HEK293 (cell line): ENCODE data around the gene HS3ST5.

Experiments
- CTCF ChIA-PET: fragments of 350-600 bp; formaldehyde crosslinking; extraction: SDS; loops from one replicate; lab custom pipeline; 2021; ENCODE audit warnings: antibody characterized with exemption; lab: Yijun Ruan, JAX
- POLR2A ChIA-PET: fragments of 300-600 bp; formaldehyde crosslinking; extraction: SDS; loops from one replicate; lab custom pipeline; 2020; ENCODE audit warnings: antibody characterized with exemption, inconsistent platforms; lab: Yijun Ruan, JAX
- H3K27ac ChIP-seq: fragments of 200-500 bp; sonication (Bioruptor generic); 2 replicates; pipeline ENCODE4 v1.5.1; 2014; ENCODE audit warnings: low read depth, low read length, control low read depth, inconsistent platforms; ENCODE audit errors: extremely low read depth
- H3K36me3 ChIP-seq, 2 experiments: fragments of 200-500 bp in 1 of 2; sonication (Bioruptor generic) in 1 of 2; 1 replicate in 1 of 2; 2 replicates in 1 of 2; pipeline ENCODE4 v1.5.1; 2014 to 2017; ENCODE audit warnings: inconsistent platforms in 2 of 2, low read length in 2 of 2; ENCODE audit not compliant: control insufficient read depth in 2 of 2, insufficient read depth in 1 of 2
- H3K4me1 ChIP-seq: fragments of 200-500 bp; sonication (Bioruptor generic); 2 replicates; pipeline ENCODE4 v1.5.1; 2014; ENCODE audit warnings: mild to moderate bottlenecking, low read length, inconsistent platforms; ENCODE audit not compliant: control insufficient read depth, insufficient read depth
- H3K4me3 ChIP-seq: 2 replicates; pipeline ENCODE4 v1.5.1; 2011; ENCODE audit warnings: low read depth, mild to moderate bottlenecking, control low read depth, low read length, moderate library complexity
- H3K9me3 ChIP-seq: fragments of 200-500 bp; sonication (Bioruptor generic); 2 replicates; pipeline ENCODE4 v1.5.1; 2014; ENCODE audit warnings: low read depth, low read length, inconsistent platforms; ENCODE audit not compliant: control insufficient read depth, insufficient read depth
- GLIS1 ChIP-seq: fragments of 450-650 bp; formaldehyde crosslinking; IDR thresholded peaks from 2 replicates; pipeline ENCODE4 v1.5.1; 2016; ENCODE audit warnings: missing biosample characterization, missing genetic modification characterization
- HOXA7 ChIP-seq: sonication (generic); formaldehyde crosslinking; IDR thresholded peaks from 2 replicates; pipeline ENCODE4 v1.8.1; 2022; ENCODE audit warnings: missing genetic modification reagents, borderline replicate concordance
- TRIM28 ChIP-seq: IDR thresholded peaks from 2 replicates; pipeline ENCODE4 v1.6.1; 2011; ENCODE audit warnings: low read length, control low read depth, borderline replicate concordance
- WT1 ChIP-seq: fragments of 450-650 bp; formaldehyde crosslinking; IDR thresholded peaks from 2 replicates; pipeline ENCODE4 v1.5.1; 2016; ENCODE audit warnings: missing biosample characterization, missing genetic modification characterization
- ZFP3 ChIP-seq: fragments of 450-650 bp; formaldehyde crosslinking; IDR thresholded peaks from 2 replicates; pipeline ENCODE4 v1.5.1; 2016; ENCODE audit warnings: low read depth, missing biosample characterization, missing genetic modification characterization
- ZIC2 ChIP-seq: fragments of 450-650 bp; formaldehyde crosslinking; IDR thresholded peaks from 2 replicates; pipeline ENCODE4 v1.5.1; 2016; ENCODE audit warnings: missing biosample characterization, missing genetic modification characterization
- ZNF114 ChIP-seq: fragments of 450-650 bp; formaldehyde crosslinking; IDR thresholded peaks from 2 replicates; pipeline ENCODE4 v1.5.0; 2017; ENCODE audit warnings: missing biosample characterization, missing genetic modification characterization
- ZNF169 ChIP-seq: fragments of 450-650 bp; formaldehyde crosslinking; IDR thresholded peaks from 2 replicates; pipeline ENCODE4 v1.5.1; 2016; ENCODE audit warnings: missing biosample characterization, missing genetic modification characterization
- ZNF2 ChIP-seq: fragments of 450-650 bp; formaldehyde crosslinking; IDR thresholded peaks from 2 replicates; pipeline ENCODE4 v1.5.1; 2016; ENCODE audit warnings: missing biosample characterization, missing genetic modification characterization
- ZNF202 ChIP-seq: fragments of 450-650 bp; formaldehyde crosslinking; IDR thresholded peaks from 2 replicates; pipeline ENCODE4 v1.5.1; 2016; ENCODE audit warnings: missing biosample characterization, missing genetic modification characterization, borderline replicate concordance
- ZNF274 ChIP-seq, 2 experiments: fragments of 200-500 bp in 1 of 2; fragments of 450-650 bp in 1 of 2; sonication (Bioruptor generic) in 1 of 2; formaldehyde crosslinking in 1 of 2; IDR thresholded peaks; 2 replicates each; pipeline versions ENCODE4 v1.5.1 to v1.6.1; 2014 to 2016; ENCODE audit warnings: borderline replicate concordance in 1 of 2, inconsistent platforms in 1 of 2, low read length in 1 of 2, missing biosample characterization in 1 of 2, missing genetic modification characterization in 1 of 2
- ZNF292 ChIP-seq: fragments of 450-650 bp; formaldehyde crosslinking; IDR thresholded peaks from 2 replicates; pipeline ENCODE4 v1.5.1; 2016; ENCODE audit warnings: low read depth, missing biosample characterization, missing genetic modification characterization, borderline replicate concordance
- ZNF302 ChIP-seq: fragments of 450-650 bp; formaldehyde crosslinking; IDR thresholded peaks from 2 replicates; pipeline ENCODE4 v1.5.1; 2016; ENCODE audit warnings: missing biosample characterization, missing genetic modification characterization, low read depth
- ZNF366 ChIP-seq: fragments of 450-650 bp; formaldehyde crosslinking; conservative IDR thresholded peaks from 2 replicates; pipeline ENCODE4 v1.5.1; 2016; ENCODE audit warnings: missing biosample characterization, missing genetic modification characterization
- ZNF37A ChIP-seq: fragments of 450-650 bp; IDR thresholded peaks from 2 replicates; pipeline ENCODE4 v1.5.1; 2018; ENCODE audit warnings: missing biosample characterization, missing genetic modification characterization
- ZNF670 ChIP-seq: fragments of 450-650 bp; formaldehyde crosslinking; IDR thresholded peaks from 2 replicates; pipeline ENCODE4 v1.5.1; 2016; ENCODE audit warnings: missing biosample characterization, missing genetic modification characterization, low read depth
- ZNF701 ChIP-seq: fragments of 450-650 bp; formaldehyde crosslinking; IDR thresholded peaks from 2 replicates; pipeline ENCODE4 v1.5.1; 2016; ENCODE audit warnings: missing biosample characterization, missing genetic modification characterization
- ZNF707 ChIP-seq: fragments of 450-650 bp; formaldehyde crosslinking; IDR thresholded peaks from 2 replicates; pipeline ENCODE4 v1.5.1; 2016; ENCODE audit warnings: missing biosample characterization, missing genetic modification characterization
- ZNF785 ChIP-seq: fragments of 450-650 bp; formaldehyde crosslinking; IDR thresholded peaks from 2 replicates; pipeline ENCODE4 v1.5.1; 2016; ENCODE audit warnings: missing biosample characterization, missing genetic modification characterization
- ZSCAN16 ChIP-seq: fragments of 450-650 bp; formaldehyde crosslinking; IDR thresholded peaks from 2 replicates; pipeline ENCODE4 v1.5.1; 2016; ENCODE audit warnings: missing biosample characterization, missing genetic modification characterization
- ZSCAN23 ChIP-seq: fragments of 450-650 bp; formaldehyde crosslinking; IDR thresholded peaks from 2 replicates; pipeline ENCODE4 v1.5.1; 2016; ENCODE audit warnings: missing biosample characterization, missing genetic modification characterization
- TF ChIP-seq, protein P1 (sequence below): IDR thresholded peaks from 2 replicates; pipeline ENCODE4 v1.6.1; 2011; ENCODE audit warnings: mild to moderate bottlenecking, low read depth, low read length, borderline replicate concordance
- TF ChIP-seq, protein P2 (sequence below): fragments of 450-650 bp; formaldehyde crosslinking; IDR thresholded peaks from 2 replicates; pipeline ENCODE4 v1.5.1; 2016; ENCODE audit warnings: missing biosample characterization, missing genetic modification characterization
- TF ChIP-seq, protein P3 (sequence below): fragments of 450-650 bp; formaldehyde crosslinking; IDR thresholded peaks from 2 replicates; pipeline ENCODE4 v1.5.1; 2016; ENCODE audit warnings: missing biosample characterization, missing genetic modification characterization
- TF ChIP-seq, protein P4 (sequence below): fragments of 450-650 bp; formaldehyde crosslinking; IDR thresholded peaks from 2 replicates; pipeline ENCODE4 v1.5.1; 2016; ENCODE audit warnings: missing biosample characterization, missing genetic modification characterization
- TF ChIP-seq, protein P5 (sequence below): fragments of 450-650 bp; formaldehyde crosslinking; IDR thresholded peaks from 2 replicates; pipeline ENCODE4 v1.5.1; 2017; ENCODE audit warnings: missing biosample characterization, missing genetic modification characterization

The HS3ST5 gene

DNA sequence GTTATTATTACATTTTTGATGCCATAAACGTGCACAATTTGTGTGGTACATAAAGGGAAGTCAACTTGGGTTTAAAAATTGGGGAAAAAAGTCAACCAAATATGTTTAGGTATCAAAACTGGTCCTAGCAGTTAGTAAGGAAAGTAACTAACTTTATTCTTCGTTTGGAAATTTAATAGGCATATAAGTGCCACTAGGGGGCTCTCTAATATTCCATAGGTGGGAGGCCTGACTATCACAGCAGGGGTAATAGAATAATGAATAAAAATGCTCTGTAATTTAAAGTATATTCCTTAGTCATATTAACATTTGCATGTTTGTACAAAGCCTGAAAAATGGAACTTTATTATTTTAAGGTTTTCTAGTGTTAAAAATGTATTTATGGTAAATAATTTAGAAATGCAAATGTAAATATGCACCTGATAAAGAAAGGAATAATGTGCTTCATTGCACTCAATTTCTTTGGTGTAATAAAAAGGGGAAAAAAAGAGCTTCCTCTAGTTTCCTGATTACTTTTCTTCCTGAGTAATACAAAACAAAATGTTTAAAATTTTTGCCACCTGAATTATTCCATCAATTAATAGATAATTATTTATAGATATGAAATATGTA, 246.2 kb downstream of the HS3ST5 start (continued):
- TF ChIP-seq ZNF701 (tag by site-specific recombination) (no peak), ZNF785 (tag by site-specific recombination) (no peak)

DNA sequence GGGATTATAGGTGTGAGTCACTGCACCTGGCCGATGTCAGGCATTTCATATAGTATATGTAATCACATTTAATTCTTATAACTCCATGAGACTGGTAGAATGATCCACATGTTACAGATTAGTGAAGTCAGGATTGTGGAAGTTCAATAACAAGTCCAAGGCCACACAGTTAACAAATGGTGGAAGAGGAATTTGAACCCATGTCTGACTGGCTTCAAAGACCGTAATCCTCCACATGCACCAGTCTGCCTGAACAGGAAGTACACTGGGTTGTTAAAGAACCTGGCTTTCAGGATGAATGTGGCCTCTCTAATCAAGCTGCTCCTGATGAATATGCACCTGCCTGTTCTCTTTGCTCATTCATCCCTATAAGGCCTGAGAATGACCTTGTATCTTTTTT, 249.9 kb downstream of the HS3ST5 start:
- TF ChIP-seq TRIM28 = no peak
- TF ChIP-seq GLIS1 (tag by site-specific recombination) = no peak
- TF ChIP-seq ZNF274 (IDR thresholded peaks at IDR 0.05; ENCODE audit: low read length) = no peak
- no peak for TF ChIP-seq ZNF274 (tag by site-specific recombination; IDR thresholded peaks at IDR 0.05; ENCODE audit: borderline replicate concordance)
- TF ChIP-seq ZFP3 (tag by site-specific recombination) = no peak
- TF ChIP-seq, protein P1, sequence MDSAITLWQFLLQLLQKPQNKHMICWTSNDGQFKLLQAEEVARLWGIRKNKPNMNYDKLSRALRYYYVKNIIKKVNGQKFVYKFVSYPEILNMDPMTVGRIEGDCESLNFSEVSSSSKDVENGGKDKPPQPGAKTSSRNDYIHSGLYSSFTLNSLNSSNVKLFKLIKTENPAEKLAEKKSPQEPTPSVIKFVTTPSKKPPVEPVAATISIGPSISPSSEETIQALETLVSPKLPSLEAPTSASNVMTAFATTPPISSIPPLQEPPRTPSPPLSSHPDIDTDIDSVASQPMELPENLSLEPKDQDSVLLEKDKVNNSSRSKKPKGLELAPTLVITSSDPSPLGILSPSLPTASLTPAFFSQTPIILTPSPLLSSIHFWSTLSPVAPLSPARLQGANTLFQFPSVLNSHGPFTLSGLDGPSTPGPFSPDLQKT = no peak
- no peak for TF ChIP-seq ZNF292 (tag by site-specific recombination)
- TF ChIP-seq ZNF37A (tag by site-specific recombination) = no peak
- no peak for TF ChIP-seq ZSCAN16
- Histone ChIP-seq H3K4me3 (no peak overlapping the region), H3K9me3 (no peaks in the 10 kb centered on the region), H3K27ac (no peak overlapping the region), H3K36me3 (no peaks in the 10 kb centered on the region), H3K4me1 (no peaks in the 10 kb centered on the region)
- POLR2A ChIA-PET = no interaction called here
- CTCF ChIA-PET = interaction anchor here (1.0 to 2.6 kb wide), 4 partner anchors 15 to 212 kb away, joined by 3 to 16 read pairs (median 5); no protein-coding TSS in a partner anchor

DNA sequence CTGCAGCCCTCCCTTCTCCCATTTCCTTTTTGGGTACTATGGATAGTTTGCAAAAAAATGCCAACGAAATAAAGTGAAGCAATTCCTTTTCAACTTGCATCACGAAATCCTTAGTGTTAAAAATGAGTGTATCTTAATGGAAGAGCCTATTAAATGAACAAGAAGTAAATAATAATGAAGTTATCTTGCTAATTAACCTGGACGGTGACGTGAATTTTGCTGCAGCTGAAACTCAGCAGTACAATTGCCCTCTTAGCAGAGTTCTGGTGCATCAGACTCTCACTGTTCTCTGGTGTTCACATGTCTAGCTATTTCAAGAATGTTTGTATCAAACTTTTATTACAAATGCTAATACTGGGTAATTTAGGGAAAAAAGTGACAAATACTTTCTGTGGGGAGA, 252.2 kb downstream of the HS3ST5 start:
- no peaks in the 10 kb centered on the region for H3K36me3 ChIP-seq
- no peak overlapping the region for H3K4me3 ChIP-seq
- H3K27ac ChIP-seq = no peak overlapping the region
- ChIA-PET POLR2A (no interaction called here), CTCF (interaction anchor here (1.6 to 2.0 kb wide), 2 partner anchors 18 to 214 kb away, joined by 7 to 8 read pairs; no protein-coding TSS in a partner anchor)
- H3K9me3 ChIP-seq = no peaks in the 10 kb centered on the region
- H3K4me1 ChIP-seq = no peaks in the 10 kb centered on the region
- TF ChIP-seq ZIC2 (tag by site-specific recombination) (no peak), ZNF2 (no peak), ZSCAN23 (tag by site-specific recombination) (no peak), ZNF670 (no peak), ZNF707 (tag by site-specific recombination) (no peak), WT1 (no peak), ZNF114 (tag by site-specific recombination) (no peak), ZNF202 (tag by site-specific recombination) (no peak), ZNF302 (tag by site-specific recombination) (no peak), ZNF366 (tag by site-specific recombination) (no peak), ZNF169 (tag by site-specific recombination) (no peak), HOXA7 (CRISPR knock-in tag) (no peak)
- TF ChIP-seq, protein P2, sequence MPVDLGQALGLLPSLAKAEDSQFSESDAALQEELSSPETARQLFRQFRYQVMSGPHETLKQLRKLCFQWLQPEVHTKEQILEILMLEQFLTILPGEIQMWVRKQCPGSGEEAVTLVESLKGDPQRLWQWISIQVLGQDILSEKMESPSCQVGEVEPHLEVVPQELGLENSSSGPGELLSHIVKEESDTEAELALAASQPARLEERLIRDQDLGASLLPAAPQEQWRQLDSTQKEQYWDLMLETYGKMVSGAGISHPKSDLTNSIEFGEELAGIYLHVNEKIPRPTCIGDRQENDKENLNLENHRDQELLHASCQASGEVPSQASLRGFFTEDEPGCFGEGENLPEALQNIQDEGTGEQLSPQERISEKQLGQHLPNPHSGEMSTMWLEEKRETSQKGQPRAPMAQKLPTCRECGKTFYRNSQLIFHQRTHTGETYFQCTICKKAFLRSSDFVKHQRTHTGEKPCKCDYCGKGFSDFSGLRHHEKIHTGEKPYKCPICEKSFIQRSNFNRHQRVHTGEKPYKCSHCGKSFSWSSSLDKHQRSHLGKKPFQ (tag by site-specific recombination) = no peak
- TF ChIP-seq, protein P3, sequence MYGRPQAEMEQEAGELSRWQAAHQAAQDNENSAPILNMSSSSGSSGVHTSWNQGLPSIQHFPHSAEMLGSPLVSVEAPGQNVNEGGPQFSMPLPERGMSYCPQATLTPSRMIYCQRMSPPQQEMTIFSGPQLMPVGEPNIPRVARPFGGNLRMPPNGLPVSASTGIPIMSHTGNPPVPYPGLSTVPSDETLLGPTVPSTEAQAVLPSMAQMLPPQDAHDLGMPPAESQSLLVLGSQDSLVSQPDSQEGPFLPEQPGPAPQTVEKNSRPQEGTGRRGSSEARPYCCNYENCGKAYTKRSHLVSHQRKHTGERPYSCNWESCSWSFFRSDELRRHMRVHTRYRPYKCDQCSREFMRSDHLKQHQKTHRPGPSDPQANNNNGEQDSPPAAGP = no peak
- TF ChIP-seq, protein P4, sequence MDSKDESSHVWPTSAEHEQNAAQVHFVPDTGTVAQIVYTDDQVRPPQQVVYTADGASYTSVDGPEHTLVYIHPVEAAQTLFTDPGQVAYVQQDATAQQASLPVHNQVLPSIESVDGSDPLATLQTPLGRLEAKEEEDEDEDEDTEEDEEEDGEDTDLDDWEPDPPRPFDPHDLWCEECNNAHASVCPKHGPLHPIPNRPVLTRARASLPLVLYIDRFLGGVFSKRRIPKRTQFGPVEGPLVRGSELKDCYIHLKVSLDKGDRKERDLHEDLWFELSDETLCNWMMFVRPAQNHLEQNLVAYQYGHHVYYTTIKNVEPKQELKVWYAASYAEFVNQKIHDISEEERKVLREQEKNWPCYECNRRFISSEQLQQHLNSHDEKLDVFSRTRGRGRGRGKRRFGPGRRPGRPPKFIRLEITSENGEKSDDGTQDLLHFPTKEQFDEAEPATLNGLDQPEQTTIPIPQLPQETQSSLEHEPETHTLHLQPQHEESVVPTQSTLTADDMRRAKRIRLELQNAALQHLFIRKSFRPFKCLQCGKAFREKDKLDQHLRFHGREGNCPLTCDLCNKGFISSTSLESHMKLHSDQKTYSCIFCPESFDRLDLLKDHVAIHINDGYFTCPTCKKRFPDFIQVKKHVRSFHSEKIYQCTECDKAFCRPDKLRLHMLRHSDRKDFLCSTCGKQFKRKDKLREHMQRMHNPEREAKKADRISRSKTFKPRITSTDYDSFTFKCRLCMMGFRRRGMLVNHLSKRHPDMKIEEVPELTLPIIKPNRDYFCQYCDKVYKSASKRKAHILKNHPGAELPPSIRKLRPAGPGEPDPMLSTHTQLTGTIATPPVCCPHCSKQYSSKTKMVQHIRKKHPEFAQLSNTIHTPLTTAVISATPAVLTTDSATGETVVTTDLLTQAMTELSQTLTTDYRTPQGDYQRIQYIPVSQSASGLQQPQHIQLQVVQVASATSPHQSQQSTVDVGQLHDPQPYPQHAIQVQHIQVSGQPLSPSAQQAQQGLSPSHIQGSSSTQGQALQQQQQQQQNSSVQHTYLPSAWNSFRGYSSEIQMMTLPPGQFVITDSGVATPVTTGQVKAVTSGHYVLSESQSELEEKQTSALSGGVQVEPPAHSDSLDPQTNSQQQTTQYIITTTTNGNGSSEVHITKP (tag by site-specific recombination) = no peak
- TF ChIP-seq, protein P5, sequence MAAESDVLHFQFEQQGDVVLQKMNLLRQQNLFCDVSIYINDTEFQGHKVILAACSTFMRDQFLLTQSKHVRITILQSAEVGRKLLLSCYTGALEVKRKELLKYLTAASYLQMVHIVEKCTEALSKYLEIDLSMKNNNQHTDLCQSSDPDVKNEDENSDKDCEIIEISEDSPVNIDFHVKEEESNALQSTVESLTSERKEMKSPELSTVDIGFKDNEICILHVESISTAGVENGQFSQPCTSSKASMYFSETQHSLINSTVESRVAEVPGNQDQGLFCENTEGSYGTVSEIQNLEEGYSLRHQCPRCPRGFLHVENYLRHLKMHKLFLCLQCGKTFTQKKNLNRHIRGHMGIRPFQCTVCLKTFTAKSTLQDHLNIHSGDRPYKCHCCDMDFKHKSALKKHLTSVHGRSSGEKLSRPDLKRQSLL (tag by site-specific recombination) = no peak
